Inflammatory macrophage (primary cell): ENCODE data around the gene SMC4.
"Not testable (repeated sequence)": the region's sequence is repeated elsewhere in the genome, so short reads cannot be mapped to it uniquely, and the experiment has no call there.

ENCODE experiments used
- DNase-seq, 2 donors: peaks; one replicate each; pipeline ENCODE4 v3.0.0-alpha.2; 2020 to 2022
- total RNA-seq, 18 experiments: gene quantifications; one replicate each; lab custom pipeline; 2026; ENCODE audit warnings: mixed read lengths in 6 of 18, inconsistent platforms in 2 of 18; lab: John Stamatoyannopoulos, UW

SMC4 gene
- 34.9 to 136 (median 80.0) reads per million in 18 experiments for total RNA-seq

GRCh38 chr3:160399125-160400029 is at the start of gene SMC4, which contains the start of gene IFT80:
TSS of gene SMC4 (plus strand) at chr3:160399650. CDS start at chr3:160400827, 1,177 bp downstream.
TSS of gene IFT80 (minus strand) at chr3:160399225. CDS start at chr3:160384600, 14,625 bp downstream.
- peak; percentile 96 to 97 for DNase-seq

DNA sequence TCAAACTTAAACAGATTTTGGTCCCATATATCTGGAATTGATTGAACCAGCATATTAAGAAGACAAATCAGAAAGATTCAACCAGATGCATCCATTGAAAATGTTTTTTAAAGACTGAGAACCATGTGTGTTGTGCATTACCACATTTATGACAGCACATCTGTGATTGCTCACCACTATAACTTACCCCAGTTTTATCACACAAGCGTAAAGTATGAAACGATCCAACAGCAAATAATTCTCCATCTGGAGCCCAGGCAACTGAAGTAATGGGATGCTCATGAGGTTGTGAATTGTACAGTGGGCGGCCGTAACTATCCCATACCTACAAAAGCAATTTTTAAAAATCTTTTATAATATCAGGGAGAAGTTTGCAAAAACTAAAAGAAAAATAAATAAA is 43.6 kb upstream of the SMC4 start:
- DNase-seq, result no peak

DNA sequence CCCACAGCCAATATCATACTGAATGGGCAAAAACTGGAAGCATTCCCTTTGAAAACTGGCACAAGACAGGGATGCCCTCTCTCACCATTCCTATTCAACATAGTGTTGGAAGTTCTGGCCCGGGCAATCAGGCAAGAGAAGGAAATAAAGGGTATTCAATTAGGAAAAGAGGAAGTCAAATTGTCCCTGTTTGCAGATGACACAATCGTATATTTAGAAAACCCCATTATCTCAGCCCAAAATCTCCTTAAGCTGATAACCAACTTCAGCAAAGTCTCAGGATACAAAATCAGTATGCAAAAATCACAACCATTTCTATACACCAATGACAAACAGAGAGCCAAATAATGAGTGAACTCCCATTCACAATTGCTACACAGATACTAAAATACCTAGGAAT is 36.6 kb upstream of the SMC4 start:
- DNase-seq, result not testable (repeated sequence)

- DNase-seq, result no peak
These were observed 33.5 kb upstream of the SMC4 start for GRCh38 chr3:160365869-160366522.

DNA sequence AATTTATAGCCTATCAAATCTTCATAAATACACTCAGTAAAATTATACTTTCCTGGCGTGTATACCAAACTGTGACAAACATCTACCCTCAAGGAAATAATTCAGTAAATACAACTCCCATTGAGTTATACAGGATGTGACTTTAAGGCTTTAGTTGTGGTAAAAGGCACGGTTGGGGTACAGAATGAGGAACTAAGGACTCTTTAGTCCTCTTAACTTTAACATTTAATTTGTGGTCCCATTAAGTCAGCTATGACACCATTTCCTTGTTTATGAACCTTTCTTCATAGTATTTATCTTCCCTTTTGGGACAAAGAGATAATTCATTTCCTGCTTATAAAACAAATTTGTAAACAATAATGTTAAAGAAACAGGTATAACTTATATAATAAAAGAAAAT is 30.6 kb upstream of the SMC4 start:
- peak; percentile 21 to 59 for DNase-seq

- DNase-seq, result no peak
These were observed 29.7 kb upstream of the SMC4 start for GRCh38 chr3:160369784-160370183.

DNA sequence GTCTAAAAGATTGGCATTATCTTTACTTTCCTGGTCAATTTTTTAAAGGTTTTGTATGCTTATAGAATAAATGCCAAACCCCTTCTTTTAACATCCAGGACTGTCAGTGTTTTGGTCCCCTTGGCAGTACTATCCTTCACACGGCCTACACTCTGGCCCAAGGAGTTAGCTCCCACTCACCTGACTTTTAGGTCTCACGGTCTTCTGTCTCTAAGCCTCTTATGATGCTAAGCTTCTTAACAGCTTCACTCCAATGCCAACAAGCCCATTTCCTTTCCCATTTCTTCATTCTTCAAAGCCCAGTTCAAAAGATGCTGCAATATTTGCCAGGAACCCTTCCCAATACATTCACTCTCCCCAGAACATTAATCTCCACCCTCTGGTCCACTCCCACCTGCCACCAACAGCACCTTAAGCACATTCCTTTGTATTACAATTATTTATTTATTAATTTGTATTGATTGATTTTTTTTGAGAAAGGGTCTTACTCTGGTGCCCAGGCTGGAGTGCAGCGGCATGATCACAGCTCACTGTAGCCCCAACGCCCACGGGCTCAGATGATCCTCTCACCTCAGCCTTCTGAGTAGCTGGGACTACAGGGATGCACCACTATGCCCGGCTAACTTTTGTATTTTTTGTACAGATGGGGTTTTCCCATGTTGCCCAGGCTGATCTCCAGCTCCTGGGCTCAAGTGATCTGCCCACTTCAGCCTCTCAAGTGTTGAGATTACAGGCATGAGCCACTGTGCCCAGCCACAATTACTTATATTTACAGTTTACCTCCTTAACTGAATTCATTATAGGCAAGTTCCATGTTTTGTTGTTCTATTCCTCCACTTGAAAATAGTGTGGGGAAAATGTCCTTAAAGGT is 28.2 kb upstream of the SMC4 start:
- no peak for DNase-seq

- DNase-seq, result no peak
These were observed 26.7 kb upstream of the SMC4 start for GRCh38 chr3:160372780-160373179.

- no peak for DNase-seq
These were observed 25.8 kb upstream of the SMC4 start for GRCh38 chr3:160373655-160374054.

DNA sequence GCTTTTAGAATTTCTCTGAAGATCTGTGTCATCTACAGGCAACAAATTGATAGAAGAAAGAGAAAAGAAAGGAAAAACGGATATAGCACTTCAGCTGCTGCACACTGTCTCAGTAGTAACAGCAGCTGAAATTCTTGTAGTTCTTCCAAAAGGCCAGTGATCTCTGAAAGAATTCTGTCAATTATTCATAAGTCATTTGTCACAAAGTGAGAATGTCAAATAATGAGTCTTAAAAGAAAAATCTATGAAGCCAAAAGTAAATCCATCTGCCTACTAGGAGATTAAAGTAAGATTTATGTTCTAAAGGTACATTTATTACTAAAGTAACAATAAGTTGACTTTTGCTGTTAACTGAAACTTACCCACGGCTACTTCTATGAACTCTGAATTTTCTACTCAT is 25.0 kb upstream of the SMC4 start:
- no peak for DNase-seq

DNA sequence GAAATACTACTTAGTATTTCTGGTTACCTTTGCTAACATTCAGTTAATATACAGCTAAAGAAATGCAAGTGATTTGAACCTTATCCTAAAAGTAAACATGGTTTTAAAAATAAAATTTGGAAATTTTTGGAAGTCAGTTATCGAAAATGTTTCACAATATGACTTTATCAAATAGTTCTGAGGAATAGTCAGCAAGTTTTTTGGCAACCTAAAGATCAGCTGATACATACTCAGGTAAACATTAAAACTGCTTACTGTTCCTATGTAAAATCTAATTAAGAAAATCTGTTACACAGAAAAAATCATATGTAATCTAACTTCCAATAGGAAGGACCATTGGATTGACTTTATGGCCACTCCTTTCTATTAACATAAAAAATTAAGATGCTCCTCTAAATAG is 24.5 kb upstream of the SMC4 start:
- DNase-seq, result no peak

GRCh38 chr3:160376681-160377080 is 22.8 kb upstream of the SMC4 start:
- no peak for DNase-seq

GRCh38 chr3:160378331-160379109 is 20.9 kb upstream of the SMC4 start:
- no peak for DNase-seq

DNA sequence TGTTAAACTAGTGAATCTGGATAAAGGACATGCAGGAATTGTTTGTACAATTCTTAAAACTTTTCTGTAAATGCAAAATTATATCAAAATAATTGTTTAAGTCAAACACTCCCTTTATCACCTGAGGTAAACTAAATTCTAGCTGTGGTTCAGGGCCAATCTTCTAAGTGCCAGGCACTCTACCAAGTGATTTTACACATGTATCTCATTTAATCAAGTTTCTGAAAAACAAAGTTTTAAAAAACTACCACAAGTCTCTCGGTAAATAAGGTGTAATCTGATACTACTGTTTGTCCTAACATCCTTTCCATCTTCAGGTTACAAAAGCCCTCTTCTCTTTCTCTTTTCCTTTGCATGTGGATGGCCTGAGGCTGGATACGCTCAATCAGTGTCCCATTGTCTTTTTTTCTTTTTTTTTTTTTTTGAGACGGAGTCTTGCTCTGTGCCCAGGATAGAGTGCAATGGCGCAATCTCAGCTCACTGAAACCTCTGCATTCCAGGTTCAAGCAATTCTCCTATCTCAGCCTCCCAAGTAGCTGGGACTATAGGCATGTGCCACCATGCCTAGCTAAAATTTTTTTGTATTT is 19.7 kb upstream of the SMC4 start:
- DNase-seq, result no peak

- peak in 1 of 2 donors; percentile 26 for DNase-seq
These were observed 18.0 kb upstream of the SMC4 start for GRCh38 chr3:160381470-160381869.

DNA sequence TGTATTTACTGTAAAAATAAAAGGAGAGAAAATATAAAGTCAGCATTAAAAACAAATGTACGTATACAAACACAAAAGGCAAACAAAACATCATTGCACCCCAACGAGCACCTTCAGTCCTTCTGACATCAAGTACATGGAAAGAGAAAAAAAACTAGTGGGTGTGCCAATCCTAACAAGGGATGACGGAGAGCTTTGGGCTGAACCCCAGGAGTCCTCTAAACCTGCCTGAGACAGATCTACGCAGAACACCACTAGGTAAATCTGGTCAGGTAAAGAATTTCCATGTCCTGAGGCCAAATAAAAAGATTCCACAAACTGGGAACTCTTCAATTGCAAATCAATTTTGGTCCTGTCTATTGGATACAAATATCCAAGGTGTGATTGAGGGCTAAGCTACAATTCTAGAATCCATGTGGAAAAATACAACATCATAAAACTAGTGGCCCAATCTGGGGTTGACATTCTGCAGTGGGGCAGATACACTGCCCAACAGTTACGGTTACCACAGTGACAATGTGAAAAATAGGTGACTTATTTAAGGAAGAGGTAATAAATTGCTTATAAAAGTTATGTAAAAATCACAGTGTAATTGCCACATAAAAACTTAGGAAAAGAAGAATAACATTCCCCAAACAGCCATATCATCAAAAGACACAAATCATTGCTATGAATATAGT is 14.7 kb upstream of the SMC4 start:
- DNase-seq, result no peak

DNA sequence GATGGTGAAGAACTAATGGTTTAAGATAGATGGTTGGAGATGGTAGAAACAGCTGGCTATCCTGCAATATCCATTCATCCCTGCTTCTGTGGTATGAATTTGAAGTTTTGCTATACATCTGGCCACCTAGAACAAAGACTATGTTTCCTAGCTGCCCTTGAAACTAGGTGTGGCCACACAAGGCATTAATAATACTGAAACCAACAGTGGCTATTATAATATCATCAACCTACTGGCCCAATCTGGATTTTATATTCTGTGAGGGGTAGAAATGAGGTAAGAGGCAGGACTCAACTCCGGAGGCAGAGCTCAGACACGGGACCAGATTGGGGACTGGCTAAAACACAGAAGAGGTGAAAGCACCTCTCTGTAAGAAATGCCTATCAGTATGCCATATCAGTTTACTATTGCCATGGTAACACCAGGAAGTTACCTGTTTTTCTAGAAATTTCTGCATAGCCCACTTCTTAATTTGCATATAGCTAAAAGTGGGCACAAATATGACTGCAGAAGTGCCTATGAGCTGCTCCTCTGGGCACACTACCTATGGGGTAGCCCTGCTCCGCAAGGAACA is 8.8 kb upstream of the SMC4 start:
- DNase-seq, result no peak

DNA sequence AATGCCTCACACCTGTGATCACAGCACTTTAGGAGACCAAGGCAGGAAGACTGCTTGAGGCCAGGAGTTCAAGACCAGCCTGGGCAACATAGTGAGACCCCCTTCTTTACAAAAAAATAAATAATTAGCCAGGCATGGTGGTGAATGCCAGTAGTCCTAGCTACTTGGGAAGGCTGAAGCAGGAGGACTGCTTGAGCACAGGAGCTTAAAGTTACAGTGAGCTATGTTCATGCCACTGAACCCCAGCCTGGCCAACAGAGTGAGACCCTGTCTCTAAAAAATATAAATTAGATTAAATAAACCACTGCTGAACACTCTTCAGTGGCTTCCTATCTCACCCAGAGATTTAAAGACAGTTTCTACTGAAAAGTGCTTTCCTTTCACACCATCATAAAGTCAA is 6.7 kb upstream of the SMC4 start:
- DNase-seq, result no peak

DNA sequence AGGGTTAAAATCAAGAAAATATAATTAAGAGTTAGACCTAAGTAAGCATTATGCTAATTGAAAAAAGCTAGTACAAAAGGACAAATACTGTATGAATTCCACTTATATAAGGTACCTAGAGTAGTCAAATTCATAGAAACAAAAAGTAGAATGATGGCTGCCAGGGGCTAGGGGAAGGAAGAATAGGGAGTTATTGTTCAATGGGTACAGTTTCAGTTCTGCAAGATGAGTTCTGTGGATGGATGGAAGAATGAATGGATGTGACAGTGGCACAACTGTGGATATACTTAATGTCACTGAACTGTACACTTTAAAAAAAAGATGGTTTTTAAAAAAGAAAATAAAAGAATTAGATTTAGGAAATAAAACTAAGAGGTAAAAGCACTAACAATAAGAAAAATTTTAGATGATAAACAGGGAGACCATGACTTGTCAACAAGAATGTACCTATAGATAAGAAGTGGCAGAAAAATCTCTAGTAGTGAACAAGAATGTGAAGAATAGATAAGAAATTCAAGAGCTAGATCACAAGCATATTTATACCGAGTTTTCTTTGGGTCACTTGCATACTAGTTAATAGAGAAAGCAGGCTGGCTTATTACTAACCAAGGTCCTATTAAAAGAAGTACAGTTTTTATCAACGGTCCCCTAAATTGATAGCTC is 6.0 kb upstream of the SMC4 start:
- no peak for DNase-seq

DNA sequence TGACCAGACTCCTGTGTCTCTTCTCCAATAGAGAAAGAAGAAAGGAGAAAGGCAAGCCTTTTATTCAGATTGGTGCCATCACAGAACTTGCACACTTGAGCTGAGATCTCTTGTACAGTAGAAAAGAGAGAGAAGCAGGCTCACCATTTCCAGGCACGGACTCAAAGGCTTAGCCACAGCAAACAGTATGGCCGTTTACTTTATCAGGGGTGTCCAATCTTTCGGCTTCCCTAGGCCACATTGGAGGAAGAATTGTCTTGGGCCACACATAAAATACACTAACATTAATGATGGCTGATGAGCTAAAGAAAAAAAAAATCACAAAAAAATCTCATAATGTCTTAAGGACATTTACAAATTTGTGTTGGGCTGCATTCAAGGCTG is 5.4 kb upstream of the SMC4 start:
- DNase-seq, result no peak
